HG03571 (cell line): ENCODE measurements around the gene RHBDL1.

Source experiments
- ATAC-seq: cut with Tn5 transposase; IDR thresholded peaks from one replicate; pipeline ENCODE4 v1.9.1; 2021; ENCODE audit not compliant: unreplicated experiment

The RHBDL1 gene

DNA sequence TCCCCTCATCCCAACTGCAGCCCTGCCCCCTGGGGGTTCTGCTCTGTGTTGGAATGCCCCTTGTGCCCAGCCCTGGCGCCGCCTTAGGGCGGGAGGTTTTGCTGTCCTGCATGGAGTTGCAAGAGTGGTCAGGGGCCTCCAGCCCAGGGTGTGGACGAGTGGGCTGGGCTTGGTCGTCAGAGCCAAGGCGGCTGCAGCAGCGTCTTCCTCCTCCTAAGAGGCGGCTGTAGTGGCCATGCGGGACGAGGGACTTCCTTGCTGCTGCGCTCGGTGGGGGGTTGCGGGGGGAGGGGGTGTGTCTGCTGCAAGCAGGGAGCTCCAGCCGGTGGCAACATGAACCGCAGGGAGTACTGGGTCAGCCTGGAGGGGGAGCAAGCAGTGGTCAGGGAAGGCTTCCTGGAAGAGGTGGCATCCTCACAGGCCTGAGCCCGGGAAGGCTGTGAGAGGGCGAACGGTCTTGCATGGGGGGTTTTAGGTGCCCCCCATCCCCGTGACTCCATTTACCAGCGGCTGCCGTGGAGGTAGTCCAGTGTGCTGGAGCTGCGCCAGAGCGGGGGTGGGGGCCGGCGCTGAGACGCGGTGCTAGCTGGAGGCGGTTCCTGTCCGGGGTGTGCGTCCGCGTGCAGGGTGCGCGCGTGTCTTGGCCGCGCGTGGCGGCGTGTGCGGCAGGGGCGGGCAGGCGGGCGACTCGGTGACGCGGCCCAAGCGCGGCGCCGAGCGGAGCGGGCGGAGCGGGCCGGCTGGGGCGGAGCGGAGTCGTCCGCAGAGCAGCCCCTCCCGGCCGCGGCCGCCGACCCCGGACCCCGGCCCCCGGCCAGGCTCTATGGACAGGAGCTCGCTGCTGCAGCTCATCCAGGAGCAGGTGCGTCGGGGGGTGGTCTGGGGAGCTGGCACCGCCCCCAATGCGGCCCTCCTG lies at the start of gene RHBDL1:
RHBDL1 (plus strand) TSS at position 704 of the 916 bp plus-strand sequence; CDS start at position 824, 120 bp downstream.
- no peak for ATAC-seq

DNA sequence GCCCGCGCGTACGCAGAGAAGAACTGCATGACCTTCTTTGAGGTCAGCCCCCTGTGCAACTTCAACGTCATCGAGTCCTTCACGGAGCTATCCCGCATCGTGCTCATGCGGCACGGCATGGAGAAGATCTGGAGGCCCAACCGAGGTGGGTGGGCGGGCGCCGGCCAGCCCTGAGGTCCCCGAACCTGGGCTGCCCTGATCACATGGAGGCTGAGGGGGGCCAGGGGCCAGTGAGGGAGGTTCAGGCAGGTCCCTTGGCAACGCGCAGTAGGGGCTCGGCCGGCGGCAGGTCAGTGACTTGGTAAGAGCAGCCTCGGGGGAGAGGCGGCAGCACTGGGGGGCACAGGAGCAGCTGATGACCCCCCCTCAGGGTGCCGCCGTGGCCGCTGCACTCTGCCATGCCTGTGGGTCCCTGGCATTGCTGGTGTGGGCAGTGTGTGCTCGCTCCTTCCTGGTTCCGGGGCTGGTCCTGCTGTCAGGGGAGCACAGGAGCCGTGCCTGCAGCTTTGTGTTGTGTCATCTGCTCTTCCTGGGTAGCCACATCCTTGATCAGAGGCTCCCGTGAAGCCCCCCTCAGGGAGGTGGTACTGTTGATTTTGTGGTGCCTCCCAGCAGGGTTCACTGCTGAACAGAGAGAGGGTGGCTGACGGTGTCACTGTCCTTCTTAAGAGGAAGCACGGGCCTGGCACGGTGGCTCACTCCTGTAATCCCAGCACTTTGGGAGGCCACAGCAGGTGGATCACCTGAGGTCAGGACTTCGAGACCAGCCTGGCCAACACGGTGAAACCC lies 49.3 kb upstream of the RHBDL1 start:
- no peak for ATAC-seq

DNA sequence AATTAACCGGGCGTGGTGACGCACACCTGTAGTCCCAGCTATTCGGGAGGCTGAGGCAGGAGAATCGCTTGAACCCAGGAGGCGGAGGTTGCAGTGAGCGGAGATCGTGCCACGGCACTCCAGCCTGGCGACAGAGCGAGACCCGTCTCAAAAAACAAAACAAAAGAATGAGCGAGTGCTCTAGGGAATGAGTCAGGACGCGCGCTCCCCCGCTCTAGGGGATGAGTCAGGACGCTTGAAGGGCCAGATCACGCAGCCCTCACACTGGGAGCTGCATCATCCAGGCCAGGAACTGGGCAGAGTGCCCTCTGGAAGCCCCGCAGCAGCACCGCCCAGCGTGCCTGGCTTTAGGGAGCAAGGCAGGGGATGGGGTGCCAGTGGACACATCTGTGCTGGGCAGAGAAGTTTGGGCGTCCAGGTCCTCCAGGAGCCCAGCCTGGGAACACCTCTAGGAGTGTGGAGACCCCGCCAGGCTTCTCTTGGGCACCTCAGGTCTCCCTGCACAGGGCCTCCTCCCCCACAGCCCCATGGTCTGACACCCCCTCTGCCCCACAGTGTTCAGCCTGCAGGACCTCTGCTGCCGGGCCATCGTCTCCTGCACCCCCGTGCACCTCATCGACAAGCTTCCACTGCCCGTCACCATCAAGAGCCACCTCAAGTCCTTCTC lies 48.6 kb upstream of the RHBDL1 start:
- ATAC-seq, result no peak

DNA sequence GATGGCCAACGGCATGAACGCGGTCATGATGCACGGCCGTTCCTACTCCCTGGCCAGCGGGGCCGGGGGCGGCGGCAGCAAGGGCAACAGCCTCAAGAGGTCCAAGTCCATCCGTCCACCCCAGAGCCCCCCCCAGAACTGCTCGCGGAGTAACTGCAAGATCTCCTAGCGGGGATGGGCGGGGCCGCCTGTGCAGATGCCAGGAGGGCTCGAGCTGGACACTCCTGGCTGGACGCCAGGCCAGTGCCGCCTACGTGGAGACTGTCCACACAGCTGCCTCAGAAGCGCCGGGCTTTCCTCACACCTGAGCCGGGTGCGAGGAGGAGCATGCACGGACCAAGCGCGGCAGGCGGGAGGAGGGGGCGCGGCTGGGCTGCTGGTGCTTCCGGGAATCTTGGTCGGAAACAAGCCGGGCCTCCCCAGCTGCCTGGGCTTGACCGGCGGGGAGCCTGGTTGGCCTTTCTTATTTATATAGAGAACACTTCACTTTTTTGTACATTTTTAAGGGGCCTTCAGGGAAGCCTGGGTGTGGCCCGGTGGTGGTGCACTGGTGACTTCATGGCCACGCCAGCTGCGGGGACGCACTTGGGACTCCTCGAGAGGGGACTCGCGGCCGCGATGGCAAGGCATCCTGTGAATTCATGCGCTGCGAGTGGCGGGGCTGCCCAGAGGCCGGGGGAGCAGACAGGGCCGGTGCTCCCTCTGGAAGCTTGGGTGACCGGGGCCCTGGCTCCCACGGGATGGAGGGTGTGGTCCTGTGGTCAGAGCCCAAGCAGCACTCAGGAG lies 47.8 kb upstream of the RHBDL1 start:
- ATAC-seq, result no peak

DNA sequence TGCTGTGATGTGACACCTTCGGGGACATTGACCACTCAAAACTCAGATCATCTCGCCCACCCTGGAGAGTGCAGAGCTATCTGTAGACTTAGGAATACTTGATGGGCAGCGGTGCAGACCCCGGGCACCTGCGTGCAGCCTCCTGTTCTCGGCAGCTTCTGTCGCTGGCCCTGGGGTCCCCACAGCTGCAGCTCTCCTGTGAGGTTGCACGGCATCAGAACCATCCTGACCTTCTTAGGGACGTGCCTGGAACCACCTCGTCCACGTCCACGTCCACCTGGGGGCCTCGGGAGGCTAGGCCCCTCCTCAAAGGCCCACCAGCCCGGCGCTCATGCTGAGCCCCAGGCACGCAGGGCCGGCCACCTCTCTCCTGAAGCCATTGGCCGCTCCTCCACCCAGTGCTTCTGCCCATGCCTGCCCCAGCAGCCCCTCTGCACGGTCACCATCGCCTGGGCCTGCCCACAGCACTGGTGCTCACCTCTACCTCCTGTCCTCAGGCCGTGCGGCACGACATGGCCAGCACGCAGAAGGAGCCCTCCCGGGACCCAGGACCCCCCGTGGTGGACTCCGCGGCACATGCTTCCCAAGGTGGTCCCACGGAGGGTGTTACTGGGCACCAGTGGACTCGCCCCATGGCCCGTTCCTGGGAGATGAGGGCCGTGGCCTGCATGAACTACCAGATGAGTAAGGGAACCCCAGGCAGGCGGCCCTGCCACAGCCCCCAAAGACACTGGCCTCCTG lies 47.0 kb upstream of the RHBDL1 start:
- no peak for ATAC-seq

DNA sequence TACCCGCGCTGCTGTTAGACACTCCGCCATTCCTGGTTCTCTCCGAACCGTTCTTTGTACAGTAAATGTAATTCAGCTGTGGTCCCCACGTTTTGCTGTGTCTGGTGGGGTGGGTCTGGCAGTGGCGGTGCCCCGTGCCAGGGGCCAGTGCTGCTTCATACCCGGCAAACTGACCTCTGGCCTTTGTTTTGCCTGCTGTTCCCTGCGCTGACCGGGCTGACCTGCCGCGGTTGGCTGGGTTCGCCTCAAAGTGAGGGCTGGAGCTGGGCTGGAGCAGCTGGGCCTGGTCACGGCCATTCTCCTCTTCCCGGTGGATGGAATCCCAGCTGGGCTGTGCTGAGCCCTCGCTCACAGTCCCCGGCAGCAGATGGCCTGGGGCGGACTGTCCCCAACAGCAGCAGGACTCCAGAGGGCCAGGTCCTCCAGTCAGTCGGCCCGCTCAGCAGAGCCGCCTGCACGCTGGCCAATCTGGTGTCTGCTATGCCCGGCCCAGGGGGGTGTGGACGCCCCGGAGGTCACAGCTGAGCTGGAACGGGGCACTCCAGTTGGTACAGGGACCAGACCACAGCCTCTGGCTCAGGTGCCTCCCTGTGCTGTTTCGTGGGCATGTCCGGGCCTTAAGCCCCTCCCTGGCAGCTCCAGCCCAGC lies 46.2 kb upstream of the RHBDL1 start:
- no peak for ATAC-seq

DNA sequence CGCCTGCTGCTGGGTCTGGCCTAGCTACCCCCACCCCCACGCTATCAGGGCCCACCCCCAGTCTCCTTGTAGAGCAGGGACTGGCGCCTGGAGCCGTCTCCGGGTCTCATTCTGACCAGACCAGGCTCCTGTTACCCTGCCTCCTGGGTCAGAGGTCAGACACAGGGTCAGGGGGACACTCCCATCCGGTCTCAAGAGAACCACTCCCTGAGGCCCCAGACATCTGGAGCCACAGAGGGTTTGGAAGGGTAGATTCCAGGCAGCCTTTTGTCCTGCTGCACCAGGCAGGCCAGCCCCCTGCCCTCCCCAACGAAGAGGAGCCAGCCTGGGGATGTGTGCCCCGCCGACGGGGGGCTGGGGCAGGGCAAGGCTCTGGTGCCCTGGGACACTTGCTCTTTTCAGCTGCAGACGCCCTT lies 45.6 kb upstream of the RHBDL1 start:
- ATAC-seq, result no peak

DNA sequence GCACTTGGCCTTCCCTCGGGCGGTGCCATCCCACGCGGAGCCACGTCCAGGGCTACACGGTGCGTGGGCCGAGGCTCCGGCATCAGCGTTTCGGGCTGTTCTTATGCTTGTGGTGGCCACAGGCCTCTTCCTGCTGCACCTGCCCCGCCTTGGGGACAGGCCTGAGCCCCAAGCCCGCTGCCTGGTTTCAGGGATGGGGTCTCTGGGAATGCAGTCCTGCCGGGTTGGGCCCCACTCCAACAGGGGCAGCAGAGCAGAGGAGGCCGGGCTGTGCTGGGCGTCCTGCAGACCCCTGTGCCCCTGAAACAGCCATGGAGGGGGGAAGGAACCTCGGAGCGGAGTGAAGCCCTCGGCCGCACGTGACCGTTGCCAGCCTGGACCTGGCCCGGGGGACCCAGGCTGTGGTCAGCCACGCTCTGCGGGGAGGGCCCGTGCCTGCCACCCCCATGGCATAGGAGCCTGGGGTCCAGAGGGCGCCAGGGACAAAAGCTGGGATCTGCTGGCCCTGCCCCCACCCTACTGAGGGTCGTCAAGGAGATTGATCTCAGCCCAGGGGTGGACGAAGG lies 45.1 kb upstream of the RHBDL1 start:
- no peak for ATAC-seq

DNA sequence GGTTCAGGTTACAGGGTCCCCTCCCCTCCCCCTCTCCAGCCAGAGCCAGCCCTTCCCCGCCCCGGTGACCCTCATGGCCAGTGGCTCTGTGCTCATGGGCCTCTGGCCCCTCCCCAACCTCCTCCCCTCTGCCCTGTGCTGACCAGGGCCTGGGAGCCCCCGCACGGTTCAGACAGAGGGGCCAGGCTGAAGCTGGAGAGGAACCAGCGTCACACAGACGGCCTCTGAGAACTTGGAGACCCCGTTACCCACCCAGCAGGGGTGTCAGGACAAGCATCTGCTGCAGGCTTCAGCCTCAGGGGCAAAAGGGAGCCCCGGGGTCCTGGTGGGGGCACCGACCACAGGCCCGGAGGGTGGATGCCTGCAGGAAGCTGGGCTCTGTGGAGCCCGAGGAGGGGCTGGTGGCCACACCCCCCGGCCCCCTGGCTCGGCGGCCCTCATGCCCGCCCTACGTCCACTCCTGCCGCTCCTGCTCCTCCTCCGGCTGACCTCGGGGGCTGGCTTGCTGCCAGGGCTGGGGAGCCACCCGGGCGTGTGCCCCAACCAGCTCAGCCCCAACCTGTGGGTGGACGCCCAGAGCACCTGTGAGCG lies 44.6 kb upstream of the RHBDL1 start, which contains the start of gene WFIKKN1:
WFIKKN1 (plus strand) TSS at position 171 of the 591 bp plus-strand sequence; CDS start at position 440, 269 bp downstream.
- ATAC-seq, result no peak

DNA sequence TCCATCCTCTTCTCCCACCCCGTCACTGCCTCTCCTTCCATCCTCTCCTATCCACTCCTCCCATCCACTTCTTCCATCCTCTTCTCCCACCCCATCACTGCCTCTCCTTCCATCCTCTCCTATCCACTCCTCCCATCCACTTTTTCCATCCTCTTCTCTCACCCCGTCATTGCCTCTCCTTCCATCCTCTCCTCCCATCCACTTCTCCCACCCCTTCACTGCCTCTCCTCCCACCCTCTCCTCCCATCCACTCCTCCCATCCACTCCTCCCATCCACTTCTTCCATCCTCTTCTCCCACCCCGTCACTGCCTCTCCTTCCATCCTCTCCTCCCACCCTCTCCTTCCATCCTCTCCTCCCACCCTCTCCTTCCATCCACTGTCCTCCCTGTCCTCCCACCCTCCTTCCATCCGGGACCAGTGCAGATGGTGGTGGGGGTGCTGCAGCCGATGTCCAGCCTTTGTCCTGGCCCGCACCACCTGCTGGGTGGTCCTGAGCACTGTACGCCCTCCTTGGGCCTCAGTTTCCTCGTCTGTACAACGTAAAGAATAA lies 43.6 kb upstream of the RHBDL1 start:
- no peak for ATAC-seq

DNA sequence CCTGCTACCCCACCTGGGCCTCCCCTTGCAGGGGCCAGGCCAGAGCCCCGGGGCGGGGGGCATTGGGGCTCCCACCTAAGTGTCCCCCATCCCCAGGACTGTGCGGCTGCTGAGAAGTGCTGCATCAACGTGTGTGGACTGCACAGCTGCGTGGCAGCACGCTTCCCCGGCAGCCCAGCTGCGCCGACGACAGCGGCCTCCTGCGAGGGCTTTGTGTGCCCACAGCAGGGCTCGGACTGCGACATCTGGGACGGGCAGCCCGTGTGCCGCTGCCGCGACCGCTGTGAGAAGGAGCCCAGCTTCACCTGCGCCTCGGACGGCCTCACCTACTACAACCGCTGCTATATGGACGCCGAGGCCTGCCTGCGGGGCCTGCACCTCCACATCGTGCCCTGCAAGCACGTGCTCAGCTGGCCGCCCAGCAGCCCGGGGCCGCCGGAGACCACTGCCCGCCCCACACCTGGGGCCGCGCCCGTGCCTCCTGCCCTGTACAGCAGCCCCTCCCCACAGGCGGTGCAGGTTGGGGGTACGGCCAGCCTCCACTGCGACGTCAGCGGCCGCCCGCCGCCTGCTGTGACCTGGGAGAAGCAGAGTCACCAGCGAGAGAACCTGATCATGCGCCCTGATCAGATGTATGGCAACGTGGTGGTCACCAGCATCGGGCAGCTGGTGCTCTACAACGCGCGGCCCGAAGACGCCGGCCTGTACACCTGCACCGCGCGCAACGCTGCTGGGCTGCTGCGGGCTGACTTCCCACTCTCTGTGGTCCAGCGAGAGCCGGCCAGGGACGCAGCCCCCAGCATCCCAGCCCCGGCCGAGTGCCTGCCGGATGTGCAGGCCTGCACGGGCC lies 42.8 kb upstream of the RHBDL1 start:
- ATAC-seq, result no peak

DNA sequence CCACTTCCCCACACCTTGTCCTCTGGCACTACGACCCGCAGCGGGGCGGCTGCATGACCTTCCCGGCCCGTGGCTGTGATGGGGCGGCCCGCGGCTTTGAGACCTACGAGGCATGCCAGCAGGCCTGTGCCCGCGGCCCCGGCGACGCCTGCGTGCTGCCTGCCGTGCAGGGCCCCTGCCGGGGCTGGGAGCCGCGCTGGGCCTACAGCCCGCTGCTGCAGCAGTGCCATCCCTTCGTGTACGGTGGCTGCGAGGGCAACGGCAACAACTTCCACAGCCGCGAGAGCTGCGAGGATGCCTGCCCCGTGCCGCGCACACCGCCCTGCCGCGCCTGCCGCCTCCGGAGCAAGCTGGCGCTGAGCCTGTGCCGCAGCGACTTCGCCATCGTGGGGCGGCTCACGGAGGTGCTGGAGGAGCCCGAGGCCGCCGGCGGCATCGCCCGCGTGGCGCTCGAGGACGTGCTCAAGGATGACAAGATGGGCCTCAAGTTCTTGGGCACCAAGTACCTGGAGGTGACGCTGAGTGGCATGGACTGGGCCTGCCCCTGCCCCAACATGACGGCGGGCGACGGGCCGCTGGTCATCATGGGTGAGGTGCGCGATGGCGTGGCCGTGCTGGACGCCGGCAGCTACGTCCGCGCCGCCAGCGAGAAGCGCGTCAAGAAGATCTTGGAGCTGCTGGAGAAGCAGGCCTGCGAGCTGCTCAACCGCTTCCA lies 42.0 kb upstream of the RHBDL1 start:
- ATAC-seq, result no peak

DNA sequence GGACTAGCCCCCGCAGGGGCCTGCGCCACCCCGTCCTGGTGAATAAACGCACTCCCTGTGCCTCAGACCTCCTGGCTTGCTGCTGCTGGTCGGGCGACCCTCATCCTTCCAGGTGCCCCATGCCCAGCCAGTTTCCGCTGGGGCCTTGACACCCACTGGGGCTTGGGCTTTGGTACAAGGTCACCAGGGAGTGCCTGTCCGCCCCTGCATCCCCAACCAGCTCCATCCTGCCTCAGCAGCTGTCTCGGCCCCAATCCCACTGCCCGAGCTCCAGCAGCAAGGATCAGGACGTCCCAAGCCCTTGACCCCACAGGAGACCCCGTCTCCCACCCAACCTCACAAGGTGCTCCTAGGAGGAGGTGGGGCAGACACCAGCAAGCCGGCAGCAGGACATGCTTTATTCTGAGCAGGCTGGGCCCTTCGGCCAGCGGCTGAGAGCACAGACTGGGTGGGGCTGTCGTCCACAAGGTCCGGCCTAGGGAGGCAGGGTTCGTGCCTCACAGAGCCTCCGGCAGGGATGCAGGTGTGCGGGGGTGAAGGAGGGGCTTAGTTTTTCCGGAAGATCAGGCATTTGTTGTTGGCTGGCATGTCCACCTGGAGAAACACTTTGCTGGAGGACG lies 41.3 kb upstream of the RHBDL1 start:
- no peak for ATAC-seq

DNA sequence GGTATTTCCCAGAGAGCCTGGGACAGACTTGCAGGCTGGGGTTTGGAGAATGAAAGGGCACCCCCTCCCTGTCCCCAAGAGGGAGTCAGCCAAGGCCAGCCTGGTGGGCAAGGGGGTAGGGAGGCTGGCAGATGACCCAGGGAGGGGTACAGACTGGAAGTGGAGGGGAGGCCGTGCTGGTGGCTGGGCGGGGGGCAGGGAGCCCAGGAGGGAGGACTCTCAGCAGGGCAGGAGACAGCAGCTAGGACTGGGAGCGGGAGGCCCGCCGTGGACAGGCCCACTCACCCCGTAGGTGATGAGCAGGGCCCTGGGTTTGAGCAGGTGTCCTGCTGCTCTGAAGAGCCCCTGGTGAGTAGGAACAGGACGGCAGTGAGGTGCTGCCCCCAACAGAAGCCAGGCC lies 40.5 kb upstream of the RHBDL1 start:
- ATAC-seq, result no peak

DNA sequence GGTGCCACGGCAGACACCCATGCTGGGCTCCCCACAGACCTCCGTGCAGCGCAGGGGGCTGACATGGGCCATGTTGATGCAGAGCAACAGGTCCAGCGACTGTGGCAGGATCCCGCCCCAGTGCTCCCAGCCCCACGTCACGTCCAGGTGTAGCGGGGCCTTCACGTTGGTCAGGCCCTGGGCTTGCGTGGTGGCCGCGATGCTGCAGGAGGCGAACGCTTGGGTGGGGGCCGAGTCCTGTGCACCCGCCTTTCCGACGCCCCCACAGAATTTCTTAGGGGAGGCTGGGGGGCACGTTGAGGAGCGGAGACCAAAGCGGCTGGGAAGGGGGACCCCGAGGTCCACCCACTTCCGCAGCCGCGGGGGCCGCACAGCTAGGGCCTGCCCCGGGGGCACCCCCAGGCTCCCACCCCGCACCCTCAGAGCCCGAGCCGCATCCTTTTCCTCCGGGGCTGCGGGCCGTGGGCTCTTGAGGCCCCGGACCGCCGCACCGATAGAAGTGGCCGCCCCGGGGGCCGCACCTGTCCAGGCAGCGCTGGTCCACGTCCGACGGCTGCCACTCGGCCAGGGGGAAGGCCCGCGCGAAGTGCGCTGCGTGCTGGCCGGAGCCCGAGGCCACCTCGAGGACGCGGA lies 39.8 kb upstream of the RHBDL1 start:
- no peak for ATAC-seq
